Endodermal cell (in vitro differentiated cells): ENCODE results near the gene SMC6. TPM values are rescaled to one million over a fixed set of nuclear protein-coding genes. Genes with fewer than 3 reads are reported as not detected.

Experiments used
- DNase-seq: peaks from one replicate; pipeline ENCODE4 v3.0.0-alpha.2; 2017
- H3K27ac ChIP-seq: 2 replicates; pipeline ENCODE4 v1.5.1; 2013; ENCODE audit warnings: mild to moderate bottlenecking, low read depth, low read length, moderate library complexity
- H3K27me3 ChIP-seq: 2 replicates; pipeline ENCODE4 v1.6.1; 2013; ENCODE audit warnings: mild to moderate bottlenecking, low read length, moderate library complexity; ENCODE audit not compliant: insufficient read depth, control insufficient read depth, poor library complexity, severe bottlenecking
- H3K36me3 ChIP-seq: 2 replicates; pipeline ENCODE4 v1.7.0; 2013; ENCODE audit warnings: mild to moderate bottlenecking, low read length, moderate library complexity; ENCODE audit not compliant: control insufficient read depth, insufficient read depth
- H3K4me1 ChIP-seq: one replicate; pipeline ENCODE4 v1.7.0; 2013; ENCODE audit warnings: low read length; ENCODE audit not compliant: control insufficient read depth, insufficient read depth
- H3K4me3 ChIP-seq: 2 replicates; pipeline ENCODE4 v1.5.1; 2013; ENCODE audit warnings: mild to moderate bottlenecking, low read length, moderate library complexity
- H3K9ac ChIP-seq: 2 replicates; pipeline ENCODE4 v1.6.1; 2013; ENCODE audit warnings: mild to moderate bottlenecking, low read length, moderate library complexity; ENCODE audit not compliant: poor library complexity, severe bottlenecking; ENCODE audit errors: extremely low read depth
- H3K9me3 ChIP-seq: 2 replicates; pipeline ENCODE4 v1.6.1; 2013; ENCODE audit warnings: mild to moderate bottlenecking, low read length, moderate library complexity; ENCODE audit not compliant: control insufficient read depth
- H3K27ac Mint-ChIP-seq: 2 replicates; pipeline ENCODE4 v1.8.0; 2020; ENCODE audit warnings: mixed read lengths
- H3K27me3 Mint-ChIP-seq: 2 replicates; pipeline ENCODE4 v1.8.0; 2021; ENCODE audit warnings: mild to moderate bottlenecking, mixed read lengths; ENCODE audit not compliant: insufficient read depth
- H3K36me3 Mint-ChIP-seq: 2 replicates; pipeline ENCODE4 v1.8.0; 2020; ENCODE audit warnings: low read depth, mixed read lengths
- H3K4me1 Mint-ChIP-seq: 2 replicates; pipeline ENCODE4 v1.8.0; 2020; ENCODE audit warnings: mixed read lengths
- H3K4me3 Mint-ChIP-seq: 2 replicates; pipeline ENCODE4 v1.8.0; 2020; ENCODE audit warnings: mild to moderate bottlenecking, moderate library complexity, mixed read lengths
- H3K9me3 Mint-ChIP-seq: 2 replicates; pipeline ENCODE4 v1.8.0; 2020; ENCODE audit warnings: mild to moderate bottlenecking, mixed read lengths
- CTCF ChIP-seq: fragments of 200-600 bp; sonication (generic); conservative IDR thresholded peaks from 2 replicates; pipeline ENCODE4 v1.5.0; 2021; ENCODE audit warnings: antibody characterized with exemption, mild to moderate bottlenecking
- WGBS, 2 experiments: methylation state at CpG; one replicate each; pipeline versions ENCODE4 v1.1.5 to v1.1.7; 2013; ENCODE audit warnings: missing lambda C conversion rate in 2 of 2, mixed read lengths in 1 of 2; ENCODE audit not compliant: insufficient coverage in 1 of 2, insufficient read length in 1 of 2; 5-methylcytosine and 5-hydroxymethylcytosine counted together
- total RNA-seq, 2 donors: library from RNA; stranded (reverse); fragmentation: NEBNext Ultra II Directional in 1 of 2; extraction: Animal tissue kit (Norgen Biotek cat#: 25700) in 1 of 2; gene quantifications; 2 replicates in 1 of 2; 3 replicates in 1 of 2; pipeline ENCODE4 v1.2.1, GENCODE V29; 2021

The SMC6 gene
- total RNA-seq, 2 donors from 2014 or later: 38.3 to 48.3 TPM

- 88 to 100% methylated on average over 3 of the region's 4 CpGs for whole genome bisulfite sequencing, 2 experiments
- Histone ChIP-seq H3K4me3 (no peak overlapping the region), H3K9me3 (peaks cover 4% of the 10 kb centered on the region), H3K9ac (no peak overlapping the region), H3K4me1 (no peaks in the 10 kb centered on the region), H3K27ac (no peak overlapping the region), H3K27me3 (no peaks in the 10 kb centered on the region), H3K36me3 (peaks cover 68% of the 10 kb centered on the region)
- H3K4me3 Mint-ChIP-seq: no peak overlapping the region
- H3K9me3 Mint-ChIP-seq: no peaks in the 10 kb centered on the region
- H3K27ac Mint-ChIP-seq: no peak overlapping the region
- H3K36me3 Mint-ChIP-seq: peaks cover 37% of the 10 kb centered on the region
- no peaks in the 10 kb centered on the region for H3K4me1 Mint-ChIP-seq
- DNase-seq: no peak
- H3K27me3 Mint-ChIP-seq: no peaks in the 10 kb centered on the region
- TF ChIP-seq CTCF: no peak
Measured at GRCh38 chr2:17706845-17707244, 46.8 kb downstream of the SMC6 start.

DNA sequence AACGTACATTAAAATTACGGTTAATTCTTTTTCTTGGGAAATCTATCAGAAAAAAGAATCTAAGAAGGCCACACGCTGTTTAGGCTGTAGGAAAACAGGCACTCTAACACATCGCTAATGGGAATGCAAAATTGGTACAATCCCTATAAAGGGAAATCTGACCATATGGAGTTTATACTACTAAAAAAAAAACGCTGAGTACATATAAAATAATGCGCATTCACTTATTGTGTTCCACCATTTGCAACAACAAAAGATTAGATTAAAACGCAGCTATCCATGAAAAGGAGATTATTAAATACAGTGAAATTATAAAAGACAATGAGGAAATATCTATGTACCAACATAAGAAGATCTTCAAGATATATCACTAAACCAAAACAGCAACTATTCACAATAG lies 62.8 kb downstream of the SMC6 start:
- H3K4me3 Mint-ChIP-seq: no peak overlapping the region
- H3K36me3 Mint-ChIP-seq: peaks cover 75% of the 10 kb centered on the region
- H3K9ac ChIP-seq: no peak overlapping the region
- H3K27ac Mint-ChIP-seq: no peak overlapping the region
- DNase-seq: no peak
- peaks cover 59% of the 10 kb centered on the region for H3K36me3 ChIP-seq
- no peak overlapping the region for H3K27ac ChIP-seq
- H3K9me3 Mint-ChIP-seq: peaks cover 10% of the 10 kb centered on the region
- no peaks in the 10 kb centered on the region for H3K9me3 ChIP-seq
- WGBS, 2 experiments: 95 to 100% methylated on average over 4 to 7 of the region's 7 CpGs
- H3K4me3 ChIP-seq: no peak overlapping the region
- TF ChIP-seq CTCF: no peak
- H3K27me3 ChIP-seq: no peaks in the 10 kb centered on the region
- no peaks in the 10 kb centered on the region for H3K4me1 Mint-ChIP-seq
- no peaks in the 10 kb centered on the region for H3K4me1 ChIP-seq
- H3K27me3 Mint-ChIP-seq: no peaks in the 10 kb centered on the region

GRCh38 chr2:17689010-17689409 lies 64.6 kb downstream of the SMC6 start:
- 95 to 98% methylated on average over 6 of the region's 6 CpGs for whole genome bisulfite sequencing, 2 experiments
- H3K4me1 Mint-ChIP-seq: no peaks in the 10 kb centered on the region

More at GRCh38 chr2:17689010-17689409, 64.6 kb downstream of the SMC6 start:
- Mint-ChIP-seq H3K36me3 (peaks cover 72% of the 10 kb centered on the region), H3K27ac (no peak overlapping the region), H3K27me3 (no peaks in the 10 kb centered on the region), H3K4me3 (no peak overlapping the region), H3K9me3 (peaks cover 8% of the 10 kb centered on the region)
- TF ChIP-seq CTCF: no peak
- Histone ChIP-seq H3K36me3 (peaks cover 49% of the 10 kb centered on the region), H3K27ac (no peak overlapping the region), H3K9ac (no peak overlapping the region), H3K4me3 (no peak overlapping the region), H3K4me1 (no peaks in the 10 kb centered on the region), H3K27me3 (no peaks in the 10 kb centered on the region), H3K9me3 (no peaks in the 10 kb centered on the region)
- no peak for DNase-seq
